HG02759 (cell line): ENCODE data around the gene ELMO2.

Source experiments
- ATAC-seq: cut with Tn5 transposase; IDR thresholded peaks from one replicate; pipeline ENCODE4 v1.9.1; 2021; ENCODE audit warnings: mild to moderate bottlenecking, moderate library complexity; ENCODE audit not compliant: unreplicated experiment

Gene ELMO2

DNA sequence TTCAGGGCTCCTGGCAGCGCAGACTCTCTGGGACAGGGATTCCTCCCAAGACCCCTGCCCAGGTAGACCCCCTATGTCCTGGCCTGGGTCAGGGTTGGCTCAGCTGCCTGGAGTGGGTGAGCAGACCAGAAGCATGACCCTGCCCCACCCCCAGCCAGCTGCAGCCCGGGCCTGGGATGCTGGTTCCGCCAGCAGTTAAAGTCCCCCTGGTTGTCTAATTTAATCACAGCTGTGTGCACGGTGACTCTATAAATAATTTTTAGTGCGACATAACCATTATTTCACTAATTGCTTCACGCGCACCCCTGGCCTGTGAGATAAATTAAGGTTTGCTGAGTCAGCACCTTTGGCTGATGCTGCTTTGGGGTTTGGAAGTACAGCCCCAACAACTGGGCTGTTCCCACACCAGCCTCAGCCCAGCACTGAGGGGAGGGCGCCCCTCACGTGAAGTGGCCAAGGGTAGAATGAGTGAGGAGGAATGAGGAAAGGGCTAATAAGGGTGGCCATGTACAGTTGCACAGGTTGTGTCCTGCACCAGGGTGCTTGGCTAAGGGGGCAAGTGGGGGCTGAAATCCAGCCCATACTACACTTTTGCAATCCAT lies 72.0 kb downstream of the ELMO2 start:
- ATAC-seq = no peak

DNA sequence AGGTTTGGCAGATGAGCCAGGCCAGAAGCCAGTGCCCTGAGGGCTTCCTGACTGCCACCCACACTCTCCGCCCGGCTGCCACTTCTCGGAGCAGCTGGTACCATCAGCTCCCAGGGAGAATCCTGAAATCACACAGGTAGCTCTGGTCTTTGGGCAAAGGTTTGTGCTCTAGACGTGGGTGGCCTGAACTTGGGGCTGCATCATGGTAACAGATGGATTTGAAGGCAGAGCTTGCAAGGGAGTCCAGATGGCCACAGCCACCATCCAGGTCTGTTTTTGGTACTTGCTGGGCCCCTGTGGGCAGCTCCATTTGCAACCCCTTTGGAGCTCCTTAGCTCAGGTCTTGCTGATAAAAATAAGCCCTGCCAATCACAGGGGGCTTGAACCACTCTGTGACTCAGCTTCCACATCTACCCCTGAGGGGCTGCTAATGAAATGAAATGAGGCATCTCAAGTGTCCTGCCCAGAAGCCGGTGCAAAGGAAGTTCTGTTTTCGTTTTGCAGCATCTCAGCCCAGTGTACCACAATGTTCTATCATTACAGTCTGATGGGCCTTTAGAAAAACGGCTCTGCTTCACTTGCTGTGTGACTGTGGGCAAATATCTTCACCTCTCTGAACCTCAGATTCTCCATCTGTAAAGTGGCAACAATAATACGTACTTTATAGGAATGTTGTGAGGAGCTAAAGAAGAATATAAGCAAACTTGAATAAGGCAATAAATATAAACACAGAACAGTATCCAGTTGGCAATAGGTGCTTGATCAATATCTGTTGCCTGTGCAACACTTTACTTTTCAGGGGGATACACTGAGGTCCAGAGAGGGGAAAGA lies 73.0 kb downstream of the ELMO2 start:
- no peak for ATAC-seq

DNA sequence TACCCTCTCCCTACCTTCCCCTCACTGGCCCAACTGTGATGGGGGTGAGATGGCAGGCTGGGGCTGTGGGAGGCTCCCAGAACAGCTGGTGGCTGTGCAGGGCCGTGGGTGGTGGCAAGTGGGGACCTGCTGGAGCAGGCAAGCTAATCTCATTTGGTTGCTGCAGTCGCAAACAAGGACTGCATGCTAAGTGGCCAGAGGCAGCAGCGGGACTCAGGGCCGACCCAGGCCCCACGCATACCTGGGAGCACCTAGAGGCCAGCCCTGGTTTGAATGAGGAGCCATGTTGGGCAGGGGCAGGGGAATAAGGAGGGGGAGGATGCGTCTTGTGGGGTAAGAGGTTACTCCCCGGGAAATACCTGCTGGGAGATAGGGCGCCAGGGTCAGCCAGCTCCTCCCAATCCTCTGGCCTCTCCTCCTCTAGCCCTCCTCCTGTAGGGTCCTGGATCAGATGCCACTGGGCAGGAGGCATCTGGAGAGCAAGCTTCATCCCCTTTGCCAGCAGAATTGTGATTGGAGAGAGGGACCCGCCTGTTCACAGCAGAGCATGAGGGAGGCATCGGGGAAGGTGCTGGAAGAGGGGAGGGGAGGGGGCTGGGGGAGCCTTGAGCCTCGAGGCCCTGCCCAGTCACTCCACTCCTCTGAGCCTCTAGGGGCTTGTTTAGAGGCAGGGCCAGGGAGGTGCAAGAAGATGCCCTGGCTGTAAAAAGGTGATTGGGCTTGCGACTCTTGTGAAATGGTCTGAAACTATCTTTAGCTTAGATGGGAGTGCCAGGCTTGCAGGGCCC lies 73.8 kb downstream of the ELMO2 start:
- no peak for ATAC-seq

DNA sequence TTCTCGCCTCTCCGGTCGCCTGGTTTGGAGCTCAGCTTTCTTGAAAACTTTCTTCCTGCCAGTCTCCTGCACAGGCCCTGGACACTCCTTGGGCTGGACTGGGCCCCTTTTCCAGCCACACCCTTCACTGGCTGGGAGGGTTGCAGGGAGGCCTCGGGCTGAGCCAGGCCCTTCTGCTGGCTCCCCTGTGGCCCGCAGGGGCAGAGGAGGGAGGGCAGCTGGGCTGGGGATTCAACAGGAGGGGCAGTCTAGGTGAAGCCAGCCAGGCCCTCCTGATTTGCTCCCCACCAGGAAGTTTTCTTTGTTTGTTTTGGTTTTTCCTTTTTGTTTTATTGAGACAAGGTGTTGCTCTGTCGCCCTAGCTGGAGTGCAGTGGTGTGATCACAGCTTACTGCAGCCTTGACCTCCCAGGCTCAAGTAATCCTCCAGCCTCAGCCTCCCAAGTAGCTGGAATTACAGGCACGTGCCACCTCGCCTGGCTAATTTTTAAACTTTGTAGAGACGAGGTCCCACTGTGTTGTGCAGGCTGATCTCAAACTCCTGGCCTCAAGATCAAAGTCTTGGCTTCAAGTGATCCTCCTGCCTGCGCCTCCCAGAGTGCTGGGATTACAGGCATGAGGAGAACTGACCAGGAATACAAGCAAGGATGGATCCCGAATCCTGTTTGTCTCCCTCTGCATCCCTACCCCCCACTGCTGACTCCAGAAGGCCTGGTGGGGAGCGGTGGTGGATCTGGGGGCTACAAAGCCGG lies 74.6 kb downstream of the ELMO2 start:
- ATAC-seq = no peak

DNA sequence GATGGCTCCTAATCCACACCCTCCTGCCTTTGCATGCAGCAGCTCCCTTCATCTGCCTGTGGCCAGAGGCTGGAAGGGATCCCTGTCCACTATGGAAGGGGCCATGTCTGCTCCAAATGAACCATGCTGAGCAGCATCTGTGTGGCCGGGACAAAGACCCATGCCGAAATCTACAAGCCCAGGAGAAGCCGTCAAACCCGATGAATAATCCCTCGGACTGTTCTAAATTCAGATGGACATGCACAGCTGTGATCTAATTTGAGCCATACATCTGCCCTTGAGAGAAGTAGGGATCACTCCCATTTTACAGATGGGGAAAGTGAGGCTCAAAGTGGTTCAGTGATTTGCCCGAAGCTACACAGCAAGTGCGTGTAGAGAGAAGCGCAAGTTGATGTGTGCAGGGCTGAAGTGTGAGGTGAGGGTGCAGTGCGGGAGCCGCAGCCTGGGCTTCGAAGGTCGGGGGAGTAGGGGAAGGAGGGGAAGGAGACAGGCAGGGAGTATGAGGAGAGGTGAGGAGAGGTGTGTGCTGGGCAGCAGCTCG lies 75.5 kb downstream of the ELMO2 start:
- no peak for ATAC-seq

DNA sequence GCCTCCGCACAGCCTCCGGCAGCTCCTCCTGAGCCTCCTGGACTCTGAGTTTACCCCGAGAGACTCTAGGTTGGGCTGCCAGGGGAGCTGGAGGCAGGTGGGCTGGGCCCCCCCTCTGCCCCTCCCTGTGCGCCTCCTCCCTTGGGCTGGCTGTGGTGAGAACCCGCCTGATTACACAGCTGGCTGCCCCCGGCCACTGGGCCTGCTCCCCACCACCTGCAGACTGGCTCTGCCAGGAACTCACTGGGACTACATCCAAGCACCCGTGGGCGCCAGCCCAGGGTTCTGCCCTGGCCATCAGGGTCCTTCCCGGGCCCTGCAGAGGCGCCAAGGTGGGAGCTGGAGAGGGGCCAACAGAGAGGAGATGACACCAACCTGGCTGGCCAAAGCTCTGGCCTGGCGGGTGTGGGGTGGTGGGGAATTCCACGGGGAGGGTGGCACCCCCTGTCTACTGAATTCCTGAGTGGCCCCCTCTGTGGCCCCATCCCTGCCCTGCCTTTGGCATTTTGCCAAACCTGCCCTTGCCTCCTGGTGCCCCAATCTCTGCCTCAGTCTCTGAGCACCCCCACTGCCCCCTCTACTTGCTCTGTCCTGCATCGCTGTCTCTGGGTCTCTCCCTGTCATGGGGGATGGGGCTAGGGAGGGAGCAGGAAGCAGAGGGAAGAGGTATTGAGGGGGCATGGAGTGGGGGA lies 76.2 kb downstream of the ELMO2 start:
- ATAC-seq = no peak

DNA sequence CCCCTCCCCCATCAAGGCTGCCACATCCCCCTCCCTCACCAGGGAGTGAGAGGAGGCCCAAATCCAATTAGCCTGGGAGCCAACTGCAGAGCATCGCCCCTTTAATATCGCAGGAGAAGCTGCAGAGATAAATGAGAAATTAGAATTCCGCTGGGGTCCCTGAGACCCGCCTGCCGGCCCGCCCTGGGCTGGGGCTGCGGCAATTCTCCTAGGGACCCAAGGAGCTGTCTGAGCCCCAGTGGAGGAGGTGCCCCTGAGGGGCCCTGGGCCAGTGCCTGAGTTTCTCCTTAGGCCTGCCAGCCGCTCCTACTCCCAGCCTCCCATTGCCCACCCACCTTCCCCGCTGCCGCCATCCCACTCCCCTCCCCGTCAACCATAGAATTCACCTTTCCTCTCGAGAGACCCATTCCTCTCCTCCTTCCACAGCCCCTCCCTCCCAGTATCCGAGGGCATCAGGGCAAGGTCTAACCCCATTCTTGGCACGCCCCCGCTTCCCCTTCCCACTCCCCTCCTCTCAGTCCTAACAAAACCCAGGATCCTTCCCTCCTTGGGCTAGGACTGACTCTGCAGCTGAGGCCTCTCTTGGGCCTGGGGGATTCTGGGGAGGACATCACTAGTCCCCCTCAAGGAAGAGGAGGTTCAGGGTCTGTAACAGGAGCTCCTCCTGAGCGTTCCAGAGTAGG lies 78.1 kb downstream of the ELMO2 start:
- no peak for ATAC-seq

DNA sequence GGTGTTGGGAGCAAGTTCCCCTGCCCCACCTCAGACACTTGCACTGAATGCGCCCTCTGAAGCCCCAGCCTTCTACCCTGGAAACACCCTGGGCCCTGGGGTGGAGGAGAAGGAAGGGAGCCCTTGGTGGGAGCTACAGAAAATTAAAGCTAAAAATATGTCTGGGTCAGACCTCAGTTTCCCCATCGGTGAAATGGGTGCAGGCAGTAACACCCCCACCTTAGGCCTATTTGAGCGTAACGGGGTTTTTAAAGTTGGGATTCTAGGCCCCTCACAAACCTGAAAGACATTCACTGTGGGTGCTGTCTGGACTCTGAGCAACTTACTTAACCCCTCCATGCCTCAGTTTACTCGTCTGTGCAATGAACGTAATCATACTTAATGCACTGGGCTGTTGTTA lies 78.9 kb downstream of the ELMO2 start:
- ATAC-seq = no peak

DNA sequence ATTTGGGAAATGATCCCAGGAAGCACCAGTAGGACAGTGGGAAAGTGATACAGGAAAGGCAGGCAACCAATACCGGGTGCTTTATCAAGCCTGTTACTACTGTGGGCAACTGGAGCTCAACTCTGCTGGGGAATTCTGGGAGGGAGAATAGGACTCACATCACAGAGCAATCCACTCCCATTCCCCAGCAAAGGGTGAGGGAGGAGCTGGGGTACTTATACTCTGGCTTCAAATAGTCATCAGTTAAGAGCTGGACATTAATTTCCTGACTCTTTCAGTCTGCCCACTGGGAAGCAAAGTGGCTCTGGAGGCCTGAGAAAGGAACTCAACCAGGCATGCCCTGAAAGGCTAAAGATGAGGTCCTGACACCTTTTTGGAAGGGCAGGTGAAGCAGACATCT lies 80.6 kb downstream of the ELMO2 start:
- ATAC-seq = no peak

DNA sequence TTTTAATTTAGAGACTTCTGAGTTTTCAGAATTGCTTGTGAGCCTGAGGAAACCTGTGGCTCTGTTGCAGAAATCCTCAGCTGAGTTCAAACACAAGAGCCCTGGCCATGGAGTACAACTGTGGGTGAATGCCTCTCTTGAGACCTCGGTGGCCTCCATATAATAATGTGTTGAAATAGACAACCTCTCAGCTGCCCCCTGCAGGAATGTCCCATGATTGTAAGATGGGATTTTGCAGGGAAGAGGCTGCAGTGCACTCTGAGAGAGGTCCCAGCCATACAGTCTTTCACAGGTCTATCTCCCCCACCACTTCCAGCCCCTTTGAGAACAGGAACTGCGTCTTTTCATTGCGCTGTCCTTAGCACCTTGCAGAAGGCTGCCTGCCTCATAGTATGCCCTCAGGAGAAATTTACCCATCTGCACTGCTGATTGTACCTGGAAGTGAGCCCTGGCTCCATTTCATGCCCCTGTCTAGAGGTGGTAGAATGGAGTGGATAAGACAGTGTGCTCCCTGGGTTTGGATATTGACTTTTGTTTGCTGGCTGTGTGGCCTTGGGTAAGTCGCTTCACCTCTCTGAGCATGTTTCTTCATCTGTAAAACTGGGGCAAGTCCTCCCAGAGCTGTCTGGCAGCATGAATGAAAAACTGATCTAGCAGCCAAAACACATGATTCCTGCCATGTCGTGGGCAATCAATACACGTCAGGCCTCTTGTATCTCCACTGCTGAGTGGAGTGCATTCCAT lies 81.3 kb downstream of the ELMO2 start:
- ATAC-seq = no peak

DNA sequence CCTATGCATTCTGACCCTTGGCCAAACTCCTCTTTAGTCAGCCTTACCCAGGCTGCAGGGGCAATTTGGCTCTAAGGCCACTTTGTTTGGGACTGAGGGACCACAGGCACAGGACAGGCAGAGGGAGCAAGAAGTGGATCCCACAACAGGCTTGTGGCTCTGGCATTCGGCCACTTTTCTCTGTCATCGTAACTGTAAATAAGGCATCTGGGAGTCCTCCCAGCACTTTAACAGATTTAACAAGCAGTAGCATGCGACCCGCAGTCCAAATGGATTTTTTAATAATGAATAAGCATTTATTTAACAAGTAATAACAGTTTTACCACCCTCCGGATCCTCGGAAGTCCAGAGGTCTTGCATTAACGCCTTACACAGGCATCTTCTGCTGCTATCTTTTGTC lies 82.0 kb downstream of the ELMO2 start:
- ATAC-seq = no peak

DNA sequence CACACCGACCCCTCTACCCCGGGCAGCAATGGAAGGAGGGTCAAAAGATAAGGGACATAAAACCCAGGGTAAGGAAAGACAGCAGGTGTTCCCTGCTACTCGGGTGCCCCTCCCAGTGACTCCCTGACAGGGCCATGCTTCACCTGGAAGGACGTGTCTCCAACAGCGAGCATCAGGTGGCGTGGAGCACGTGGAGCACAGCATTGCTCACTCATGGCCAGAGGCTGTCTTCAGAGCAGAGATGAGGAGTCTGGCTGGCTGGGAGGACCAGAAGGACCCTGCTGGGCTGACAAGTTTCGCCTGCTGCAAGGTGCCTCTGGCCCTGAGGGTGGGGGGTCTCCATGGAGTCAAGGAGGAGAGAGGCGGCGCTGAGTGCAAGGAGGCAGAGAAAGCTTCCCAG lies 82.9 kb downstream of the ELMO2 start:
- no peak for ATAC-seq

DNA sequence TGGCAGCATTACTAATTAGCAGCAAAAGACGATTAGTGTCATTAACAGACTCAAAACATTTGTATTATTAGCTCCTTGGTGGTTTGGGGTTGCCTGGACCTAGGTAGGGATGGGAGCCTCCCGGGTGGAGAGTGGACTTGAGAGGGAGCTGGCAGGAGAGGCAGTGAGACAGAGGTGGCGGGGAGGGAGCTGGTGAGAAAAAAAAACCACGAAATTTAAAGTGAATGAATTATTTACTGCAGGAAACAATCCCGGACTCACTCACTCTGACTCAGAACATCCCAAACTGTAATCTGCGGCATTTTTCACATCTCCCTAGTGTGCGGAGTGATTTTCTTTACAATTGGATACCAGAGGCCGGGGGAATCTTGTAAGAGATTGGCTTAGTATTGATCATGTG lies 83.8 kb downstream of the ELMO2 start:
- ATAC-seq = no peak

DNA sequence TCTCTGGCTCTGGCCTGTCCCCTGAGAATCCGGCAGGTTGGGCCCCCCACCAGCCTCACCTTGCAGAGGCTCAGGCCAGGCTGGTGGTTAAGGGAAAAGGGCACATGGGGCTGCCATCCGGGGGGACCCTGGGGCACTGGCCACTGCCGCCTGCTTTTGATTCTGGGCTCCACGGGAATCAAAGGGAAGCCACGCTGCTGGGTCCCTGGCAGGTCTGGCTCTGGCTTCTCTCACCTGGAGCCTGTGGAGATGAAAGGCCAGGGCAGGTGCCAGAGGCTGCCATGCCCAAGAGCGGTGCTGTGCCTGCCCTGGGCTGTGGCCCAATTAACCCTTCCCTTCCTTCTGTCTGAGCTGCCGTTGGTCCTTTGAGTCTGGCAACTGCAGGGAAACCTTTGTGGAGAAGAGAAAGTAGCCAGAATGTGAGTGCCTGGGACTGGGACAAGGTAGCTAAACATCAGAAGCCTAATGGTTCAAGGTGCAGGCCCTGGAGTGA lies 88.7 kb downstream of the ELMO2 start:
- ATAC-seq = no peak

DNA sequence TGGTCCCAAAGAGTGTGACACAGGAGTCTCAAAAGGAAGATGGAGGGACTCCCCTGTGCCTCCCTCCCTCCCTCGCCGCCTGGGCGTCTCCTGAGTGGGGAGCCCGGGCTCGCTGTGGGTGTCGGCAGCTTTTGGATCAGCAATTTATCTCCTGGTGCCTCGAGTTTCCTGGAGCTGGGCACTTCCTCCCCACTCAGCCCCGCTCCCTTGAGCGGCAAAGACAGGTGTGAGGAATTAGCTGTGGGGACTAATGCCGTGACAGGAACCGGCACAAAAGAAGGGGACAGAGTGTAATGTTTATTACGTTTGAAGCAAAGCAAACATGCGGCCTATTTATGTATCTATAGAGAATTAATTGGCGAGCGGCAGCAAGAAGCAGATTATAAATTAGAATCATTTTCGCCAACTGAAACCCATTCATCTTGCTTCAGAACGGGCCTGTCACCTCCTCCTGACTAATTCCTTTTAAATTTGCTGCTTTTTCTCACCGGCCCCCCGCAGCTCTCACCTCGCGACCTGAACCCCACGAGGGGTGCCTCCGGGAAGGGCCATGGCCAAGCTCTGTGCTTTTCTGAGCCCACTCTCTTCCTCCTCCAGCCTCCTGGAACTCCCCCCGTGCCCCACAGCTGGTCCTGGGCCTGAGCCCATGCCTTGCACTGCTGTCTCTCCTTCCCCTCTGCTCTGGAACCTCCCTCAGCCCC lies 89.3 kb downstream of the ELMO2 start:
- ATAC-seq = no peak
